Measurements from ENCODE around the gene PTPRS.

GRCh38 chr19:5291588-5292193 is 48.9 kb downstream of the PTPRS start:
- no peak for TF ChIP-seq CTCF (IDR thresholded peaks at IDR 0.05)
- TF ChIP-seq POLR2A (IDR thresholded peaks at IDR 0.05) = no peak
